DOHH2 (cell line): ENCODE results near the gene C1QTNF5.

Source experiments
- H3F3A ChIP-seq: fragments of 200-600 bp; sonication (generic), shearing (Covaris generic); 2 replicates; pipeline ENCODE4 v1.6.0; 2016; ENCODE audit warnings: antibody characterized with exemption, mild to moderate bottlenecking; ENCODE audit not compliant: control insufficient read depth, insufficient read depth
- H3K27ac ChIP-seq: fragments of 200-600 bp; sonication (generic); 2 replicates; pipeline ENCODE4 v1.5.1; 2014; ENCODE audit warnings: low read depth, mild to moderate bottlenecking, low read length, moderate library complexity
- H3K27me3 ChIP-seq: fragments of 200-600 bp; sonication (generic); 2 replicates; pipeline ENCODE4 v1.6.1; 2014; ENCODE audit warnings: mild to moderate bottlenecking, low read length, mixed read lengths; ENCODE audit not compliant: control insufficient read depth
- H3K36me3 ChIP-seq: fragments of 200-600 bp; sonication (generic); 2 replicates; pipeline ENCODE4 v1.6.1; 2014; ENCODE audit warnings: mild to moderate bottlenecking, low read length, moderate library complexity, mixed read lengths; ENCODE audit not compliant: control insufficient read depth
- H3K4me1 ChIP-seq: fragments of 200-600 bp; sonication (generic); 2 replicates; pipeline ENCODE4 v1.6.1; 2014; ENCODE audit warnings: mild to moderate bottlenecking, low read length, mixed read lengths; ENCODE audit not compliant: control insufficient read depth
- H3K4me2 ChIP-seq: fragments of 200-600 bp; sonication (generic); 2 replicates; pipeline ENCODE4 v1.6.0; 2014; ENCODE audit warnings: mild to moderate bottlenecking, low read length, moderate library complexity
- H3K4me3 ChIP-seq: fragments of 200-600 bp; sonication (generic); 2 replicates; pipeline ENCODE4 v1.5.1; 2014; ENCODE audit warnings: mild to moderate bottlenecking, low read length, mixed read lengths
- H3K79me2 ChIP-seq: fragments of 200-600 bp; sonication (generic); 2 replicates; pipeline ENCODE4 v1.6.1; 2014; ENCODE audit warnings: mild to moderate bottlenecking, low read length, mixed read lengths; ENCODE audit not compliant: control insufficient read depth
- H3K9me2 ChIP-seq: fragments of 200-600 bp; sonication (generic); replicated peaks from 2 replicates; pipeline ENCODE4 v1.6.1; 2014; ENCODE audit warnings: mild to moderate bottlenecking, low read length, mixed read lengths; ENCODE audit not compliant: control insufficient read depth
- H3K9me3 ChIP-seq: fragments of 200-600 bp; sonication (generic); 2 replicates; pipeline ENCODE4 v1.6.1; 2014; ENCODE audit warnings: antibody characterized with exemption, low read length, mixed read lengths; ENCODE audit not compliant: control insufficient read depth, insufficient read depth
- H4K20me1 ChIP-seq: fragments of 200-600 bp; sonication (generic); 2 replicates; pipeline ENCODE4 v1.6.0; 2014; ENCODE audit warnings: low read depth, mild to moderate bottlenecking, antibody characterized with exemption, low read length, moderate library complexity; ENCODE audit not compliant: control insufficient read depth, insufficient read depth
- CTCF ChIP-seq: fragments of 200-600 bp; sonication (generic); IDR thresholded peaks from one replicate; pipeline ENCODE4 v1.5.1; 2014; ENCODE audit warnings: antibody characterized with exemption, mild to moderate bottlenecking, low read depth, low read length; ENCODE audit not compliant: poor library complexity, severe bottlenecking
- EZH2phosphoT487 ChIP-seq: fragments of 200-600 bp; sonication (generic); IDR thresholded peaks from 2 replicates; pipeline ENCODE4 v1.6.1; 2017; ENCODE audit warnings: borderline replicate concordance, mild to moderate bottlenecking, antibody characterized with exemption, low read length, moderate library complexity, mixed read lengths

Gene C1QTNF5

GRCh38 chr11:119343726-119344125 lies 3.0 kb upstream of the C1QTNF5 start:
- Histone ChIP-seq H3K79me2 (no peaks in the 10 kb centered on the region), H4K20me1 (0 out of 2 replicates have a peak, but pooled peaks cover 6% of the 10 kb centered on the region), H3K27me3 (peaks cover 42% of the 10 kb centered on the region), H3F3A (no peaks in the 10 kb centered on the region), H3K36me3 (peaks cover 5% of the 10 kb centered on the region; the same call in 1 of the 2 replicates), H3K27ac (no peak overlapping the region), H3K9me3 (no peaks in the 10 kb centered on the region), H3K4me1 (peaks cover 11% of the 10 kb centered on the region), H3K4me3 (no peak overlapping the region), H3K4me2 (no peak overlapping the region), H3K9me2 (no peaks in the 10 kb centered on the region)
- no peak for TF ChIP-seq CTCF
- no peak for TF ChIP-seq EZH2phosphoT487

- peaks cover 7% of the 10 kb centered on the region for H3K79me2 ChIP-seq
- no peak overlapping the region for H3K4me2 ChIP-seq
- H3K27ac ChIP-seq: no peak overlapping the region
- H3K36me3 ChIP-seq: peaks cover 5% of the 10 kb centered on the region; the same call in 1 of the 2 replicates
- 0 out of 2 replicates have a peak, but pooled peaks cover 8% of the 10 kb centered on the region for H4K20me1 ChIP-seq
- no peaks in the 10 kb centered on the region for H3K9me3 ChIP-seq
- H3K9me2 ChIP-seq: no peaks in the 10 kb centered on the region
- TF ChIP-seq CTCF (no peak), EZH2phosphoT487 (no peak)
- H3K27me3 ChIP-seq: peaks cover 40% of the 10 kb centered on the region
- H3K4me1 ChIP-seq: peaks cover 23% of the 10 kb centered on the region
- no peaks in the 10 kb centered on the region for H3F3A ChIP-seq
- no peak overlapping the region for H3K4me3 ChIP-seq
These were observed 1.9 kb upstream of the C1QTNF5 start for GRCh38 chr11:119342362-119343130.

- 0 out of 2 replicates have a peak, but pooled peaks cover 8% of the 10 kb centered on the region for H4K20me1 ChIP-seq
- H3K27me3 ChIP-seq: peaks cover 34% of the 10 kb centered on the region
- no peak overlapping the region for H3K4me3 ChIP-seq
- H3K4me1 ChIP-seq: peaks cover 29% of the 10 kb centered on the region
- H3K9me2 ChIP-seq: no peaks in the 10 kb centered on the region
- 0 out of 2 replicates have a peak, but pooled peaks cover 3% of the 10 kb centered on the region for H3F3A ChIP-seq
- no peak overlapping the region for H3K27ac ChIP-seq
- H3K9me3 ChIP-seq: no peaks in the 10 kb centered on the region
- H3K36me3 ChIP-seq: peaks cover 7% of the 10 kb centered on the region
- H3K4me2 ChIP-seq: no peak overlapping the region
- H3K79me2 ChIP-seq: peaks cover 12% of the 10 kb centered on the region
- no peak for TF ChIP-seq CTCF
- TF ChIP-seq EZH2phosphoT487: no peak
These were observed 1.3 kb upstream of the C1QTNF5 start for GRCh38 chr11:119342023-119342300.
